HG02588 (cell line): ENCODE results near the gene CCDC169.
"Not testable (repeated sequence)": the region's sequence is repeated elsewhere in the genome, so short reads cannot be mapped to it uniquely, and the experiment has no call there.

Experiments
- ATAC-seq: cut with Tn5 transposase; IDR thresholded peaks from one replicate; pipeline ENCODE4 v1.9.1; 2021; ENCODE audit warnings: mild to moderate bottlenecking, moderate library complexity; ENCODE audit not compliant: unreplicated experiment

CCDC169 gene

DNA sequence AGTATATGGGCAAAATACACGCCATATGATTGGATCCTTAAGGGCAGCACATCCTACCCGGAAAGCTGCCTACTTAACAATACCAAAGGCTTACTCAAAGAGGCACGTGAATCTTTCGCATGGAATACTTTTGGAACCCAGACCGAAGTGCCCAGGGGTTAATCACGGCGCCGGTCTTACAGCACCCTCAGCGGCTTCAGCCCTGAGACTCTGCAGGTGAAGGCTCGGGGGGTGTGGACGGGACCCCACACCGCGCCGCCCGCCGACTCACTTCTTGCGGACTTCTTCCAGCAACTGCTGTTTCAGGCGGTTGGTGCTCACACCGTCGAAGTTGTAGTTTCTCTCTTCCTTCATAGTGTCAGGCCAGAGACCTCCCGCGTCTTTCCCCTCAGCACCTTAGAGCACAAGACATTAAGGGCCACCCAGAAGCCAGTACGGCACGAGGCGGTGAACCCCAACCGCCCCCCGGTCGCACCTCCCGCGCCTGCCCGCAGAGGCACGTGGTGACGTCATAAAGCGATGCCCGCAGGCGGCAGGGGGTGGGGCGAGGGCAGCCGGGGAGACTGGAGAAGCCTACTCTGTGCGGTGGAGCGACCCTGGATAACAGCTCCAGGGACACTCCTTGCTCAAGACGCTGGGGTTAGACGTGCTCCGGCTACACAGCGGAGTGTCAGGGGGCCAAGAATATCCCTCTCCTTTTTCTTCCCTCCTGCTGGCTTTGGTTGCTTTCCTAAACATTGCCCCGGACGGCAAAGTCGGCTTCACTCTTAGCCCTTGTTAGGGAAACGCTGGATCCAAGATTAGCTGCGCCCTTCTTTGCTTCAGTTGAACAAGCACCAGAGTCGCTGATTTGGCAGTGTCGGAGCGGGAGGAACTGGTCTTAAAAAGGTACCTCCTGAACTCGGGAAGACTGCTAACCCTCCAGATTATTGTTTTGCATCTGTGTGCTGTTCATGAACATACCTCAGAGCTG lies at the start of gene CCDC169:
TSS of gene CCDC169 (minus strand) at position 449 of the 973 bp plus-strand sequence. CDS start at position 354, 95 bp downstream.
- ATAC-seq: peak; percentile 77

DNA sequence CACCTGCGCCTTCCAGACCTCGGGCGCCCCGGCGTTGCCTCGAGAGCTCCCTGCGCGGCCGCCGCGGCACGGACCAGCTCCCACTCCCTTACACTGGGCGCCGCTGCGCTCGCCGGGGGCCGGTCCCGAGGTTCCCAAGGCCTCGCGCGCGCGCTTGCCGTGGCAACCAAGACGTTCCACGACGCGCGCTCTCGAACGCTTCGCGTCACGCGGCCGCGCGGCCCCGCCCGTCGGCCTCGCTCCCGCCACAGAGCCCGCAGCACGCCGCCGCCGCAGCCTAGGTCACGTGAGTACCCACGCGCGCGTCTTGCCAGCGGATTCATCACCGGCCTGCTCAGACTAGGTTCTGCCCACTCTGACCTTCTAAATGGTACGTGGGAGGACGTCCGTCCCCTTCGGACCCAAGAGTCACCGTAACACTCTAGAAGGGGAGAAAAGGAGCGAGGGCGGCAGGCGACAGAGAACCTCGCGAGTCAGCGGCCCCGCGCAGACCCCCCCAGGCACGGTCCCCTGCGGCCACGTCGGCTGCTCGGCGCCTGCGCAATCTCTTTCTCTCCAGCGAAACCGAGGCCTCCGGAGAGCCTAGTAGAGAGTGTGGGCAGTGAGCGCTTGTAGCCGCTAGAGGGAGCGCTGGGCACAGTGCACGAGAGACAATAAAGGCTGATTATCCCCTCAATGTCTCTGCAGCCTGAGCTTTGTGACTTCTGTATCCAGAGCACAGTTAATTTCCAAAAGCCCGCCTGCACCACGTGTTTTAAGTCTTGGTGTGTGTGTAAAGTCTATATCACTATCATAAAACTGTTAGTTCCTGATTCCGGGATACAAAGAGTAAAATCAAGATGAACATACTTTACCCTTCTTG lies 48.8 kb upstream of the CCDC169 start, which contains the start of gene SPART:
TSS of gene SPART (minus strand) at position 173 of the 862 bp plus-strand sequence. CDS start 10,564 bp downstream, outside the sequence.
- ATAC-seq: peak; percentile 92

DNA sequence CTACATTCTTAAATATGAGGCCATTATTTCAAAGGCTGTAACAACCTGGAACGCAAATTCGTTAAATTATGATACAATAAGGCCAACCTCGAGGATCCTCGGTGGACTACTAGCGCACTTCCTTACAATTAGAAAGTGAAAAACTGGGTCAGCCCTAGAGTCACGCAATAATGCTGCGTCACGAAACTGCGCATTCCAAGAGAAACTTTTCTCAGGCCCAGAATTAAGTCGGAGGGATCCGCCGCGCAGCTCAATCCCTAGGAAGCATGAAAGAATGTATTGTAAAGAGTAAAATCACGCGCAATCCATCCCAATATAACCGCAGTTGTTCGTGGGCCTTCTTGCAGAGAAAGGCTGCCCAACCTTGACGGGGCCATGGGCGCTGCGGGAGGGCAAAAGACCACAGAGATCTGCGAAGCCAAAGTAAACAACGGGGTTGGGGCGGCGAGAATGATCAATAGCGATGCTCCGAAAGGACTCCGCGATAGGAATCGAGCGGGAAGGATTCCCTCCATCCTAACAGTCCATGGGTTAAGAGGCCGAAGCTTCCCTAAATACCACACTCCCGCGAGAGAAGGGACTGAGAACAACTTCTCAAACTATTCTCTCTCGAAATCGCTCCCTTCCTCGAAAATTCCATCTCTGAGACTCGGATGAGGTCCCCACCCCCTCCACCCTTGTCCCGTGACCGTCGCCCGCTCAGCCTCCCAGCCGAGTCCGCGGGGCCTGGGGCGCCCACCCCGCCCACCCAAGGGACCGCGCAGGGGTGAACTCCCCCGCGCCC lies 48.0 kb upstream of the CCDC169 start:
- ATAC-seq: peak; percentile 10

DNA sequence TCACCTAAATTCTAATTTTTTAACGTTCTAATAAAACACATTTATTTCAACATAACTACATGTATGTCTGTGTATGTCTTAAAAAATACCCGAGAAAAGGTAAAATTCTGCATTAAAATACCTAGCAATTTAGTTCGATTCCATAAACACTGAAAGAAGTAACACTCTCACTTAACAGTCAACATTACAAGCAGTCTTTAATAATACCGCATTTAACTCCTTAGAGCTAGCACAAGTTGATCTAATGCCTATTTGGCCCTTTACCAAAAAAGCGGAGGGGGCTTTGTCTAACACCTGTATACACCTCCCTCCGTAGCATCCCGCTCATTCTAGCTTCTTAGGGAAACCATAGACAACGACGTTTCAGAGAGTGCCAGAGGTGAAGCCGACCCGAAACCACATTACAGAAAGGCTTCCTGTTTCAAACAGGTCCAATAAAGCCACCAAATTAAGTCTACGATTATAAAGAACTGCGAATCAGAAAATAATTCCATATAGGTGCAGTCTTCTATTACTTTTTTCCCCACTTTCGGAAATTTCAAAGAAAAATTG lies 47.3 kb upstream of the CCDC169 start:
- ATAC-seq: no peak

DNA sequence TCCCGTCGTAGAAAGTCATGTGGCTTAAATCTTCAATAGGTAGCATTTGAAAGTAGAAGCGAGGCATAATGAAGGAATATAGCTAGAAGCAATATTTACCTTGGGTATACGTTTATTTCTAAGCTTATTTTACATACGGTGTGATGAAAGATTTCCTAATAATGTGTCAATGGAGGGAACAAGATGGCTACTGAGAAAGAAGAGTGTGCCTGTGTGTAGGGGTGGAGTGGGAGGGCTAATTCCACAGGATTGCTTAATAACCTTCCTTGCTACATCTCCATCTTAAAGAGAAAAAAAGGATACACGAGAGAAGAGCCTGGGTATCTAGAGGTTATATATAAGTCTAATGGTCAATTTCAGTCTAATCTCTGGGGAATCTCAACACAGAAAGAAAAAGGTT lies 46.6 kb upstream of the CCDC169 start:
- ATAC-seq: no peak

DNA sequence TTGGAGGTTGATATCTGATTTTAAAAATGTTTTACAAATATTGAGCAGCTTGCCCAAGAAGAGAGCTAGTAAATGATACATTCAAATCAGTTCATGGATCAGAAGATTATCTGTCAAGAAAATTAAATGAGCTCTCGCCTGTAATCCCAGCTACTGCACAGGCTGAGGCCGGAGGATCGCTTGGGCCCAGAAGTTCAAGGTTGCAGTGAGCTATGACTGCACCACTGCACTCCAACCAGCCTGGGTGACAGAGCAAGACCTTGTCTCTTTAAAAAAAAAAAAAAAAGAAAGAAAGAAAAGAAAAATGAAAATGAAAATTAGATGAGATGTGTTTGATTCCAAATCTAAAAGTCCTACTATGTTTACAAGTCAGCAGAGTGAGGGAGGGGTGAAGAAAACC lies 46.2 kb upstream of the CCDC169 start:
- ATAC-seq: no peak

DNA sequence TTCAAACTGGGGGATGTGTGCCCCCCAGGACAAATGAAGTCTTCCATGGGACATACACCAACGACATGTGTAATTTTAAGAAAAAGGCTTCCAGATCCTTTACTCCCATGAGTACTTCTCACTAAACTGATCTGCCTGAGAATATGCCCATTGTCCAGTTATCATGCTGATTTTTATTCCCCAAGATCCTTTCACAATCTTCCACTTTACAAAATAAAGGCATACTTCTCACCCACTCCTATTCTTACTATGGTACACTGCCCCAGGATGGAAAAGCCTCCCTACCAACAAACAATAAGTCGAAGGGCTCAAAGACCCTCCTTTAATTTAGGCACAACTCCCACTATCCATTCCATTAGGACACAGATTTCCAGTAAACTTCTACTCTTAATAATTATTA lies 45.1 kb upstream of the CCDC169 start:
- ATAC-seq: no peak

DNA sequence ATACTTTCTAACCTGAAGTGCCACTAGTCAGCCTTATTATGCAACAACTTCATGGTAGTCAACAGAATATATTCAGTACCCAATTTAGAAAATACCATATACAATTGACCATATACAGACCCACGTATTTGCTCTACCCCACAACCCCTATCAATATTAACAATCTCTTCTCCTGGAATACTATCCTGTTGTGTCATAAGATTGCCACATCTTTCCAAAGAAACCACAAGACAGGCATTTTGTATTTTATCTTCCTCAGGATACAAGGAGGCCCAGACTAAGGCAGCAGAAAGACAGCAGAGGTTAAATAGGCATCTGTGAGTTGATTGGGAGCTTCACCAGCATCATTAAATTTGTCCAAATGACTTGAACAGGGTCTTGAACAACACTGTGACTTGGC lies 44.1 kb upstream of the CCDC169 start:
- no peak for ATAC-seq

DNA sequence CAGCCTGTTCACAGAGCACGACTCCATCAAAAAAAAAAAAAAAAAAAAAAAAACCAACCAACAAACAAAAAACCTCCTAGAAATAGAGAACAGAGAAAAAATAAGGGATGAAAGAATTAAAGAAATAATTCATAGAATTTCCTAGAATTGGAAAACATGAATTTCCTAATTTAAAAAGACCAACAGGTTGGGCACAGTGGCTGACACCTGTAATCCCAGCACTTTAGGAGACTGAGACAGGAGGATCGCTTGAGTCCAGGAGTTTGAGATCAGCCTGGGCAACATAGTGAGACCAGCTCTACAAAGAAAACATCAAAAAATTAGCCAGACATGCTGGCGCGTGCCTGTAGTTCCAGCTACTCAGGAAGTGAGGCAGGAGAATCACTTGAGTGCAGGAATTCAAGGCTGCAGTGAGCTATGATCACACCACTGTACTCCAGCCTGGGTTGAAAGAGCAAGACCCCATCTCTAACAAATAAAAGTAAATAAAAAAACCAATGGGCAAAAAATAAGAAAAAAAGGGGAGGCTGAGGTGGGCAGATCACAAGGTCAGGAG lies 42.1 kb upstream of the CCDC169 start:
- ATAC-seq: no peak

DNA sequence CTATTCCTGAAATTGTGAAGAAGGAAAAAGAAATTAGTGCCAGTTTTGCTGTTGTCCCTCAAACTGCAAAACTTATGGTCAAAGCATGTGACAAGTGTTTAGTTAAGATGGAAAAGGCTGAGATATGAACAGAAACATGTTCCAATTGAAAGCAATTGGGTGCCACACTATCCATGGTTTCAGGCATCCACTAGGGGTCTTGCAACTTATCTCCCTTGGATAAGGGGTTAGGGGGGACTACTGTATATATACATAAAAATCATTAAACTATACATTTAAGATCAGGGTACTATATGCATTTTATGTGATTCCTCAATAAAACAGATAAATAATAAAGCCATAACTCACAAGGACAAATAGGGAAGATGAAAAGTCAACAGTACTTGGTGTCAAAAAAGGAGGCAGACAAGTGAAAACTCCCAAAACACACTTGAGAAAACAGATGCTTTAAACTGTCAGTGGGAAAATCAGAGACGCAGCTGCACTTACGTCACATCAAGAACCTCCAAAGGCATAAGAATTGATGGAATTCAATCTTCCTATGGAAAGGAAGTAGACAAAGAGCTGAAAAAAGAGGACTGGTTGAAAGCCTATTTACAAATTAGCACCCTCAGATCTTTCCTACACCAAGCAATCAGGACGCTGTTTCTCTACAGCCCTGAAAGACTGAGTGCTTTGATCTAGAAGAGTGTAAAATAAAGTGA lies 40.5 kb upstream of the CCDC169 start:
- ATAC-seq: no peak

DNA sequence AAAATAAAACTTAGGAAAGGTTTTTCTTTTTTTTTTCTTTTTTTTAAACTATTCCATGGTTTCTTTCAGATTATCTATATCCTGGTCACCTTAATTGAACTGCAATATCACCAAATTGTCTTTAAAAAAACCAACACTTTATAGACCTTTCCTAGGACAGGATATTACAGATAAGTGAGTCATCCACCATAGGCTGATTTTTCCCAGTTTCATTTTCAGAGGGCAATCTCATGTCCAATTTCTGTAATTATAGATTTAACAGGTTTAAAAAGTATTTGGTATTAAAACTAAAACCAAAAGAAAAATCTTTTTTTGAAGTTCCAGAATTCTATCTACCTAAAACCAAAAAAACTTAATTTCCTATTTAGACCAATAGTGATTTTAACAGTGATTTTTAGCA lies 35.4 kb upstream of the CCDC169 start:
- no peak for ATAC-seq

DNA sequence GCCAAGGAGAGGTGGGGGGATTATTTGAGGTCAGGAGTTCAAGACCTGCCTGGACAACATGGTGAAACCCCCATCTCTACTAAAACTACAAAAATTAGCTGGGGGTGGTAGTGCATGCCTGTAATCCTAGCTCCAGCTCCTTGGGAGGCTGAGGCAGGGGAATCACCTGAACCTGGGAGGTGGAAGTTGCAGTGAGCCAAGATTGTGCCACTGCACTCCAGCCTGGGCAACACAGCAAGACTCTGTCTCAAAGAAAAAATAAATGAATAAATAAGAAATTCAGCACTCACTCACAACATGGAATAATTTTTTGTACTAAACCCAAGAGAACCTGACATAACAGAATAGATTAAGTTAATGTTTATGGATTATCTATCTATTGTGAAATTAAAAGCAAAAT lies 34.6 kb upstream of the CCDC169 start:
- ATAC-seq: not testable (repeated sequence)

DNA sequence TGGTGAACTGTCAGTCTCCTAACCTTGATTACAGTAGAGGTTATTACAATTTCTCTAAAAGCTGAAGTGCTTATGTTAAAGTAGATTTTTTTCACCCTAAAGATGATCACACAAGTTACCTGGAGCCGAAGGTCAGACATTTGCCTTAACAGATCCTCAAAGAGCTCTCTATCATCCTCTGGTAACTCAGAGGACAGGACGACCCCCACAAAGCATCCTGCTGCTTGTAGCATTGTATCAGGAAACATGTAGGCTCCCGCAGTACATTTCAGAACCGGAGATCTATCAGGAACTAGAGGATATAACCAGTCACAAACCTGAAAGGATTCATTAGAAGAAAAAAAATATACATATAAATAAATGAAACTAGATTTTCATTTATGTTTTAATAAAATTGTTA lies 33.7 kb upstream of the CCDC169 start:
- no peak for ATAC-seq

DNA sequence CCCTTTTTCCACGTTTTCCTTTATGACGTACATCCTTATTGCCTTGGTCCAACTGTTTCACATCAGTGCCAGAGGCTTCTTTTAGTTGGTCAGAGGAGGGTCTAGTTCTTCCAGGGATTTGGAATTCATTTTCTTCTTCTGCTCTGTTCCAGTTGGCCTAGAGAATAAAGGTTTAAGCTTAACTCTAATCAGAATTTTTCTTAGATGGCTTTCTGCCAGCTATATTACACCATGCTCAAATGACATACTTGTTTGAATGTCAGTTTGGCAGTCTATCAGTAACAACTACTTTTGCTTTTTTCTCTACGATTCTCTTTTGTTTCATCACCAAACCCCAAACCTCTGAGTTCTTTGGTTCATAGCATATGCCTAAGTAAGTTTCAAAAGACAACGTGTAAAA lies 31.7 kb upstream of the CCDC169 start:
- no peak for ATAC-seq

DNA sequence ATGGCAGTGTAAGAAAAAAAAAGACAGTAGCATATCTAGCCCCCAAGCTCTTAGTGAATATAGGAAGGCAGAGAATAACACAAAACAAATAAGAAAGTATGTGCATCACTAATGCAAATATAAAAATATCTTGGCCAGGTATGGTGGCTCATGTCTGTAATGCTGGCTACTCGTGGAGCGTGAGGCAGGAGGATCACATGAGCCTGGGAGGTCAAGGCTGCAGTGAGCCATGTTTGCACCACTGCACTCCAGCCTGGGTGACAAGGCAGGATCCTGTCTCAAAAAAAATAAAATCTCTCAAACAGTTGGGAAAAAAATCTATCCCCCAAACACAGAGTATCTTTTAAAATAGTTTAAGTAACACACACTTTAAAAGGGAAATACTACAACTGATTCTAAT lies 31.2 kb upstream of the CCDC169 start:
- no peak for ATAC-seq

DNA sequence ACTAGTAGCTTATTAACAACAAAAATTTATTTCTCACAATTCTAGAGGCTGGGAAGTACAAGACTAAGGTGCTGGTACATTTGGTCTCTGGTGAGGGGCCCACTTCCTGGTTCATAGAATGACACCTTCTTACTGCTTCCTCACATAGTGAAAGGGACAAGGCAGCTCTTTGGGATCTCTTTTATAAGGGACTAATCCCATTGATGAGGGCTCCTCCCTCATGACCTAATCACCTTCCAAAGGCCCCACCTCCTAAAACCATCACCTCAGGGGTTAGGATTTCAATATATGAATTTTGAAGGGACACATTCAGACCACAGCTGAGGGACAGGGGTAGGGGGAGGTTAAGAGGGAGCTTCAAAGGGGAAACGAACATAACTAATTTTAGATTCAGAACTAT lies 28.3 kb upstream of the CCDC169 start:
- ATAC-seq: no peak

DNA sequence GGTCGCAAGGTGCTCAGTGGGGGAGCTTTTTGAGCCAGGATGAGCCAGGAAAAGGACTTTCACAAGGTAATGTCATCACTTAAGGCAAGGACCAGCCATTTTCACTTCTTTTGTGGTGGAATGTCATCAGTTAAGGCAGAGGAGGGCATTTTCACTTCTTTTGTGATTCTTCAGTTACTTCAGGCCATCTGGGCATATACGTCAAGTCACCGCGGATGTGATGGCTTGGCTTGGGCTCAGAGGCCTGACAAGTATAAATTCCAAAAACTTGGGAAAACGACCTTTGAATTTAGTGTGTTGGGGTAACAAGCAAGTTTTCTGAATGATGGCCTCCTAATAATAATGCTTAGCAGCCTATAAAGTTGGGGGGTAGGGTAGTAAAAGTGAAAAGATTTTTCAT lies 27.3 kb upstream of the CCDC169 start:
- not testable (repeated sequence) for ATAC-seq

DNA sequence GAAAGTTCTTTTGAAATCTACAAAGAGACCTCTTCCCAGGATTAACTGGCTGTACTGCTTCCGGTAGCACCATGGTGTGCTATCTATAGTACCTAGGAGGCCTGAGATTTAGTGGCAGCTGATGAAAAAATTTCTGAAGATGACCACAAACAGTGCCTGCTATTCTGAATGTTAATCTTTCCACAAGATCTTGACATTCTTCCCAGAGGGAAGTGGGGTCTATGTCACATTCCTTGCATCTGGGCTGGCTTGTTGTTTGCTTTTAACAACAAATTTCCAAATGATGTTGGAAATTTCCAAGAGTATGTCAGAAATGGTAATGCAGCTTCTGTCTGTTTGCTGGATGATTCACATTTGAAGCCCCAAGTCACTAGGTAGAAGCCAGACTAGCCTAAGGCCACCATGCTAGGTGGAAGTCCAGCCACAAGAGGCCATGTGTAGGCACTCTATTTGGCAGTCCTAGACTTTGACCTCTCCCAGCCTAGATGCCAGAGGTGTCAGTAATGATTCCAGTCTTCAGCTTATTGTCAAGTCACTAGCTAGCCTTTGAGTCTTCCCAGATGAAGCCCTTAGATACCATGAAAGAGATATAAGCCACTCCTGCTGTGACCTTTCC lies 26.4 kb upstream of the CCDC169 start:
- ATAC-seq: no peak

DNA sequence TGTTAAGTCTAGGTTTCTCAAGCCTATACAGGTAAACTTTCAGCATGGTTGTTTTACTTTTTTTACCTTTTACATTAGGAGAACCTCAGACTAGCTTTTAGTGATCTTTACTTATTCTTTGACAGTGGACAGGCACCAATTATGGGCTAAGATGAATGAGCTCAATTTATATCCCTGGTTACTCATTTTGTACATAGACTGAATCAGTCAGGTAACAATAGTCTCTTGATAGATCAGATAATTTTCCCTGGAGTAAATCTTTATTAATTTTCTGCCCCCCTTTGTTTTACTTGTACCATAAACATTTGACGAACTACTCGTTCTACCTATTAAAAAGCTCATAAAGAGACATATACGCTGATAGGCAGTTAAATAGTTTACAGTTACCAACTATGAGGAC lies 25.8 kb upstream of the CCDC169 start:
- no peak for ATAC-seq
